Fibroblast of pulmonary artery (primary cell): ENCODE measurements around the gene MDK.

Experiments
- DNase-seq: peaks from one replicate; pipeline ENCODE4 v3.0.0-alpha.2; 2010; ENCODE audit warnings: low read depth
- H3K4me3 ChIP-seq: replicated peaks from 2 replicates; pipeline ENCODE4 v1.5.1; 2011; ENCODE audit warnings: low read depth, mild to moderate bottlenecking, control low read depth, low read length, moderate library complexity
- CTCF ChIP-seq: IDR thresholded peaks from 2 replicates; pipeline ENCODE4 v1.5.1; 2011; ENCODE audit warnings: mild to moderate bottlenecking, control low read depth, low read length, inconsistent platforms; ENCODE audit errors: missing control alignments

MDK gene

GRCh38 chr11:46383404-46383758 lies 1.9 kb downstream of the MDK start:
- no peak overlapping the region for H3K4me3 ChIP-seq
- TF ChIP-seq CTCF = no peak
- DNase-seq = no peak

GRCh38 chr11:46383974-46384701 lies 2.7 kb downstream of the MDK start:
- no peak overlapping the region for H3K4me3 ChIP-seq
- no peak for TF ChIP-seq CTCF
- DNase-seq = no peak

GRCh38 chr11:46385169-46386004 lies 3.9 kb downstream of the MDK start:
- no peak for TF ChIP-seq CTCF
- DNase-seq = no peak
- H3K4me3 ChIP-seq = no peak overlapping the region

- no peak for TF ChIP-seq CTCF
- DNase-seq = no peak
- no peak overlapping the region for H3K4me3 ChIP-seq
These were observed 4.6 kb downstream of the MDK start for GRCh38 chr11:46386005-46386578.

- H3K4me3 ChIP-seq = no peak overlapping the region
- DNase-seq = no peak
- TF ChIP-seq CTCF = no peak
These were observed 5.2 kb downstream of the MDK start for GRCh38 chr11:46386674-46387073.

- no peak overlapping the region for H3K4me3 ChIP-seq
- no peak for DNase-seq
These were observed 6.0 kb downstream of the MDK start for GRCh38 chr11:46387456-46387855.

More at GRCh38 chr11:46387456-46387855, 6.0 kb downstream of the MDK start:
- TF ChIP-seq CTCF = no peak
